ENCODE data around the gene UBASH3A.

Gene UBASH3A

GRCh38 chr21:42423685-42424084, 20.0 kb downstream of the UBASH3A start:
- H3K4me3 ChIP-seq (ENCODE audit: low read depth, low read length) = no peak overlapping the region
- no peak for TF ChIP-seq CTCF (IDR thresholded peaks at IDR 0.05; ENCODE audit: low read depth, low read length)

GRCh38 chr21:42424914-42425541, 21.3 kb downstream of the UBASH3A start:
- H3K4me3 ChIP-seq (ENCODE audit: low read depth, low read length) = no peak overlapping the region
- TF ChIP-seq CTCF (IDR thresholded peaks at IDR 0.05; ENCODE audit: low read depth, low read length) = no peak

GRCh38 chr21:42425591-42425990, 21.9 kb downstream of the UBASH3A start:
- no peak overlapping the region for H3K4me3 ChIP-seq (ENCODE audit: low read depth, low read length)

GRCh38 chr21:42426424-42426823, 22.7 kb downstream of the UBASH3A start:
- TF ChIP-seq CTCF (IDR thresholded peaks at IDR 0.05; ENCODE audit: low read depth, low read length) = no peak
- no peak overlapping the region for H3K4me3 ChIP-seq (ENCODE audit: low read depth, low read length)

More at GRCh38 chr21:42425591-42425990, 21.9 kb downstream of the UBASH3A start:
- TF ChIP-seq CTCF (IDR thresholded peaks at IDR 0.05; ENCODE audit: low read depth, low read length) = no peak

- H3K4me3 ChIP-seq (ENCODE audit: low read depth, low read length) = no peak overlapping the region
- no peak for TF ChIP-seq CTCF (IDR thresholded peaks at IDR 0.05; ENCODE audit: low read depth, low read length)
Observed at GRCh38 chr21:42426876-42427480, 23.3 kb downstream of the UBASH3A start.

GRCh38 chr21:42427809-42428419, 24.2 kb downstream of the UBASH3A start:
- H3K4me3 ChIP-seq (ENCODE audit: low read depth, low read length) = no peak overlapping the region
- no peak for TF ChIP-seq CTCF (IDR thresholded peaks at IDR 0.05; ENCODE audit: low read depth, low read length)

GRCh38 chr21:42429021-42429420, 25.3 kb downstream of the UBASH3A start:
- no peak overlapping the region for H3K4me3 ChIP-seq (ENCODE audit: low read depth, low read length)
- TF ChIP-seq CTCF (IDR thresholded peaks at IDR 0.05; ENCODE audit: low read depth, low read length) = no peak
